NAMALWA (cell line): ENCODE results near the gene RGMA.
"Not testable (repeated sequence)": the region's sequence is repeated elsewhere in the genome, so short reads cannot be mapped to it uniquely, and the experiment has no call there.

ENCODE experiments used
- DNase-seq: peaks from one replicate; pipeline ENCODE4 v3.0.0-alpha.2; 2015; ENCODE audit warnings: low spot score

RGMA gene

GRCh38 chr15:93034512-93034911 lies 54.5 kb downstream of the RGMA start:
- DNase-seq = no peak

- DNase-seq = no peak
These were observed 55.5 kb downstream of the RGMA start for GRCh38 chr15:93033434-93034045.

- not testable (repeated sequence) for DNase-seq
These were observed 56.4 kb downstream of the RGMA start for GRCh38 chr15:93032515-93033206.

GRCh38 chr15:93031557-93032384 lies 57.2 kb downstream of the RGMA start:
- not testable (repeated sequence) for DNase-seq

- DNase-seq = no peak
These were observed 57.9 kb downstream of the RGMA start for GRCh38 chr15:93031103-93031464.

GRCh38 chr15:93030430-93031102 lies 58.4 kb downstream of the RGMA start:
- peak; percentile 81 for DNase-seq

- no peak for DNase-seq
These were observed 59.1 kb downstream of the RGMA start for GRCh38 chr15:93029836-93030429.

GRCh38 chr15:93029214-93029835 lies 59.7 kb downstream of the RGMA start:
- no peak for DNase-seq

GRCh38 chr15:93028632-93029213 lies 60.3 kb downstream of the RGMA start:
- no peak for DNase-seq

- DNase-seq = no peak
These were observed 60.8 kb downstream of the RGMA start for GRCh38 chr15:93028111-93028631.

GRCh38 chr15:93027413-93027812 lies 61.6 kb downstream of the RGMA start:
- no peak for DNase-seq

- DNase-seq = no peak
These were observed 62.6 kb downstream of the RGMA start for GRCh38 chr15:93026380-93026817.

GRCh38 chr15:93025625-93025982 lies 63.4 kb downstream of the RGMA start:
- no peak for DNase-seq

- no peak for DNase-seq
These were observed 64.0 kb downstream of the RGMA start for GRCh38 chr15:93024716-93025624.

GRCh38 chr15:93024293-93024692 lies 64.7 kb downstream of the RGMA start:
- no peak for DNase-seq

- DNase-seq = no peak
These were observed 67.8 kb downstream of the RGMA start for GRCh38 chr15:93020976-93021772.

- DNase-seq = no peak
These were observed 69.0 kb downstream of the RGMA start for GRCh38 chr15:93019971-93020370.

GRCh38 chr15:93019090-93019489 lies 69.9 kb downstream of the RGMA start:
- no peak for DNase-seq

- DNase-seq = no peak
These were observed 70.4 kb downstream of the RGMA start for GRCh38 chr15:93018574-93018973.
